GM19328 (cell line): ENCODE measurements around the gene TLCD3B.

Experiments used
- ATAC-seq: cut with Tn5 transposase; IDR thresholded peaks from one replicate; pipeline ENCODE4 v1.9.1; 2021; ENCODE audit warnings: mild to moderate bottlenecking, moderate library complexity; ENCODE audit not compliant: unreplicated experiment

Gene TLCD3B

GRCh38 chr16:30006659-30007377 lies 24.3 kb downstream of the TLCD3B start:
- ATAC-seq, result no peak

- no peak for ATAC-seq
These were observed 25.0 kb downstream of the TLCD3B start for GRCh38 chr16:30006095-30006473.

GRCh38 chr16:30005341-30006094 lies 25.6 kb downstream of the TLCD3B start:
- ATAC-seq, result no peak

- ATAC-seq, result no peak
These were observed 26.2 kb downstream of the TLCD3B start for GRCh38 chr16:30004811-30005242.

- ATAC-seq, result no peak
These were observed 26.7 kb downstream of the TLCD3B start for GRCh38 chr16:30004424-30004776.

- ATAC-seq, result no peak
These were observed 27.2 kb downstream of the TLCD3B start for GRCh38 chr16:30003670-30004423.

- no peak for ATAC-seq
These were observed 28.3 kb downstream of the TLCD3B start for GRCh38 chr16:30002614-30003346.

- ATAC-seq, result no peak
These were observed 30.1 kb downstream of the TLCD3B start for GRCh38 chr16:30000735-30001631.

GRCh38 chr16:29999605-30000004 lies 31.5 kb downstream of the TLCD3B start:
- ATAC-seq, result no peak

- ATAC-seq, result no peak
These were observed 34.3 kb downstream of the TLCD3B start for GRCh38 chr16:29996766-29997250.

- peak; percentile 91 for ATAC-seq
These were observed 34.9 kb downstream of the TLCD3B start, which contains the start of gene INO80E for GRCh38 chr16:29995911-29996765. TSS of gene INO80E (plus strand) at chr16:29996241. CDS start at chr16:29996311, 70 bp downstream.

GRCh38 chr16:29995324-29995910 lies 35.7 kb downstream of the TLCD3B start, which contains the start of gene HIRIP3:
TSS of gene HIRIP3 (minus strand) at chr16:29995617. CDS start at chr16:29995605, 12 bp downstream.
- ATAC-seq, result peak; percentile 41

- ATAC-seq, result peak; percentile 22
These were observed 36.3 kb downstream of the TLCD3B start for GRCh38 chr16:29994600-29995323.

- no peak for ATAC-seq
These were observed 37.0 kb downstream of the TLCD3B start for GRCh38 chr16:29993903-29994599.

GRCh38 chr16:29993191-29993902 lies 37.7 kb downstream of the TLCD3B start:
- ATAC-seq, result no peak

- ATAC-seq, result no peak
These were observed 38.6 kb downstream of the TLCD3B start for GRCh38 chr16:29992344-29992967.
